Measurements from ENCODE around the gene BICDL2.

DNA sequence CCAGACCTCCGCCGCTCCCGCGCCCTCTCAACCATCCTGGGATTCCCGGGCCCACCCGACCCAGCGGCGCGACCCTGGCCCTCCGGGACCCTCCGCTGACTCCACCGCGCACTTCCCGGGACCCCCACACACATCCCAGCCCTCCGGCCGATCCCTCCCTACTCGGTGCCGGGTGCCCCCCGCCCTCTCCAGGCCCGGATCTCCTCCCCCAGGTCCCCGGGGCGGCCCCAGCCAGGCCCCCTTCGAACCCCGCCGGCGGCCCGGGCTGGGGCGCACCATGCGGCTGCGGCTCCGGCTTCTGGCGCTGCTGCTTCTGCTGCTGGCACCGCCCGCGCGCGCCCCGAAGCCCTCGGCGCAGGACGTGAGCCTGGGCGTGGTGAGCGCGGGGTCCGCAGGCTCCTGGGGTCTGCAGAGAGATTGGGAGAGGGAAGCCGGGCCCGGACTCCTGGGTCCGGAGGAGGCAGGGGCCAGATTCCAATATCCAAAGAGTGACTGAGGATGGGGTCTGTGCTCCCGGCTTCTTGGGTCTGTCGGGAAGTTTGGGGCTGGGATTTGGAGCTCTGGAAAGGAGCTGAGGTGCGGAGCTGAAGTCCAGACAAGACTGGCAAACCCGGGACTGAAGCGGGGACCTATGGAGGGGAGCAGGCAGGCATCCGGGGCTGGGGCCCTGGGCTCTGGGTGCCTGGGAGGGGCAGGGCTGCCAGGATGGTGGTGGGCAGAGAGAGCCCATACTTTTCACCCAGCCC, 10.1 kb upstream of the BICDL2 start:
- TF ChIP-seq, protein P1, sequence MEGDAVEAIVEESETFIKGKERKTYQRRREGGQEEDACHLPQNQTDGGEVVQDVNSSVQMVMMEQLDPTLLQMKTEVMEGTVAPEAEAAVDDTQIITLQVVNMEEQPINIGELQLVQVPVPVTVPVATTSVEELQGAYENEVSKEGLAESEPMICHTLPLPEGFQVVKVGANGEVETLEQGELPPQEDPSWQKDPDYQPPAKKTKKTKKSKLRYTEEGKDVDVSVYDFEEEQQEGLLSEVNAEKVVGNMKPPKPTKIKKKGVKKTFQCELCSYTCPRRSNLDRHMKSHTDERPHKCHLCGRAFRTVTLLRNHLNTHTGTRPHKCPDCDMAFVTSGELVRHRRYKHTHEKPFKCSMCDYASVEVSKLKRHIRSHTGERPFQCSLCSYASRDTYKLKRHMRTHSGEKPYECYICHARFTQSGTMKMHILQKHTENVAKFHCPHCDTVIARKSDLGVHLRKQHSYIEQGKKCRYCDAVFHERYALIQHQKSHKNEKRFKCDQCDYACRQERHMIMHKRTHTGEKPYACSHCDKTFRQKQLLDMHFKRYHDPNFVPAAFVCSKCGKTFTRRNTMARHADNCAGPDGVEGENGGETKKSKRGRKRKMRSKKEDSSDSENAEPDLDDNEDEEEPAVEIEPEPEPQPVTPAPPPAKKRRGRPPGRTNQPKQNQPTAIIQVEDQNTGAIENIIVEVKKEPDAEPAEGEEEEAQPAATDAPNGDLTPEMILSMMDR (IDR thresholded peaks at IDR 0.05), result no peak
- TF ChIP-seq EP300 (IDR thresholded peaks at IDR 0.05) (no peak), KDM1A (IDR thresholded peaks at IDR 0.05; ENCODE audit: low read depth) (no peak), MAFK (IDR thresholded peaks at IDR 0.05; ENCODE audit: partially characterized antibody) (no peak), RAD21 (conservative IDR thresholded peaks at IDR 0.05 in 1 of 2, IDR thresholded peaks at IDR 0.05 in 1 of 2) (no peak), SREBF2 (IDR thresholded peaks at IDR 0.05) (no peak), CHD4 (IDR thresholded peaks at IDR 0.05; ENCODE audit: borderline replicate concordance) (no peak)
- TF ChIP-seq, protein P2, sequence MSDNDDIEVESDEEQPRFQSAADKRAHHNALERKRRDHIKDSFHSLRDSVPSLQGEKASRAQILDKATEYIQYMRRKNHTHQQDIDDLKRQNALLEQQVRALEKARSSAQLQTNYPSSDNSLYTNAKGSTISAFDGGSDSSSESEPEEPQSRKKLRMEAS (IDR thresholded peaks at IDR 0.05), result no peak
- TF ChIP-seq, protein P3, sequence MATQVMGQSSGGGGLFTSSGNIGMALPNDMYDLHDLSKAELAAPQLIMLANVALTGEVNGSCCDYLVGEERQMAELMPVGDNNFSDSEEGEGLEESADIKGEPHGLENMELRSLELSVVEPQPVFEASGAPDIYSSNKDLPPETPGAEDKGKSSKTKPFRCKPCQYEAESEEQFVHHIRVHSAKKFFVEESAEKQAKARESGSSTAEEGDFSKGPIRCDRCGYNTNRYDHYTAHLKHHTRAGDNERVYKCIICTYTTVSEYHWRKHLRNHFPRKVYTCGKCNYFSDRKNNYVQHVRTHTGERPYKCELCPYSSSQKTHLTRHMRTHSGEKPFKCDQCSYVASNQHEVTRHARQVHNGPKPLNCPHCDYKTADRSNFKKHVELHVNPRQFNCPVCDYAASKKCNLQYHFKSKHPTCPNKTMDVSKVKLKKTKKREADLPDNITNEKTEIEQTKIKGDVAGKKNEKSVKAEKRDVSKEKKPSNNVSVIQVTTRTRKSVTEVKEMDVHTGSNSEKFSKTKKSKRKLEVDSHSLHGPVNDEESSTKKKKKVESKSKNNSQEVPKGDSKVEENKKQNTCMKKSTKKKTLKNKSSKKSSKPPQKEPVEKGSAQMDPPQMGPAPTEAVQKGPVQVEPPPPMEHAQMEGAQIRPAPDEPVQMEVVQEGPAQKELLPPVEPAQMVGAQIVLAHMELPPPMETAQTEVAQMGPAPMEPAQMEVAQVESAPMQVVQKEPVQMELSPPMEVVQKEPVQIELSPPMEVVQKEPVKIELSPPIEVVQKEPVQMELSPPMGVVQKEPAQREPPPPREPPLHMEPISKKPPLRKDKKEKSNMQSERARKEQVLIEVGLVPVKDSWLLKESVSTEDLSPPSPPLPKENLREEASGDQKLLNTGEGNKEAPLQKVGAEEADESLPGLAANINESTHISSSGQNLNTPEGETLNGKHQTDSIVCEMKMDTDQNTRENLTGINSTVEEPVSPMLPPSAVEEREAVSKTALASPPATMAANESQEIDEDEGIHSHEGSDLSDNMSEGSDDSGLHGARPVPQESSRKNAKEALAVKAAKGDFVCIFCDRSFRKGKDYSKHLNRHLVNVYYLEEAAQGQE (IDR thresholded peaks at IDR 0.05), result no peak
